Gastrocnemius medialis (tissue), 4 donors: ENCODE results near the gene ARSI. TPM values are rescaled to one million over a fixed set of nuclear protein-coding genes. Genes with fewer than 3 reads are reported as not detected.

Experiments used
- ATAC-seq, 2 donors: fragments of 150-250 bp; one replicate each; pipeline ENCODE4 v1.9.1; 2016
- DNase-seq, 2 donors: peaks; one replicate each; pipeline ENCODE4 v3.0.0-alpha.2; 2019
- H3K27ac ChIP-seq, 4 donors: fragments of 200-600 bp; sonication (generic); 1 replicate in 1 of 4; 2 replicates in 3 of 4; pipeline ENCODE4 v1.5.1; 2016 to 2018; ENCODE audit warnings: mild to moderate bottlenecking in 2 of 4, moderate library complexity in 1 of 4
- H3K27me3 ChIP-seq, 3 donors: fragments of 200-600 bp; sonication (generic) in 2 of 3; 1 replicate in 1 of 3; 2 replicates in 2 of 3; pipeline versions ENCODE4 v1.5.1 to v1.6.0; 2016 to 2019; ENCODE audit warnings: mild to moderate bottlenecking in 1 of 3, moderate library complexity in 1 of 3
- H3K36me3 ChIP-seq, 2 donors: fragments of 200-600 bp; sonication (generic) in 1 of 2; one replicate each; pipeline ENCODE4 v1.5.1; 2017 to 2018
- H3K4me1 ChIP-seq, 2 donors: fragments of 200-600 bp; sonication (generic) in 1 of 2; one replicate each; pipeline ENCODE4 v1.5.1; 2016 to 2017; ENCODE audit warnings: mild to moderate bottlenecking in 2 of 2
- H3K4me3 ChIP-seq, 4 donors: fragments of 200-600 bp; sonication (generic) in 3 of 4; 1 replicate in 1 of 4; 2 replicates in 3 of 4; pipeline ENCODE4 v1.5.1; 2016 to 2019; ENCODE audit warnings: mild to moderate bottlenecking in 2 of 4
- H3K9me3 ChIP-seq, 3 donors: fragments of 200-600 bp; sonication (generic) in 2 of 3; 1 replicate in 1 of 3; 2 replicates in 2 of 3; pipeline ENCODE4 v1.5.1; 2016 to 2019
- CTCF ChIP-seq, 5 experiments: fragments of 450-650 bp in 3 of 5; fragments of 200-600 bp in 2 of 5; sonication (generic) in 2 of 5; IDR thresholded peaks in 4 of 5; conservative IDR thresholded peaks in 1 of 5; 1 replicate in 4 of 5; 2 replicates in 1 of 5; pipeline ENCODE4 v1.5.1; 2016 to 2019; ENCODE audit warnings: antibody characterized with exemption in 5 of 5, mild to moderate bottlenecking in 3 of 5, moderate library complexity in 3 of 5
- POLR2A ChIP-seq, 2 donors: fragments of 450-650 bp; IDR thresholded peaks; one replicate each; pipeline ENCODE4 v1.6.1; 2017; ENCODE audit warnings: antibody characterized with exemption in 2 of 2, mild to moderate bottlenecking in 2 of 2, moderate library complexity in 2 of 2
- in situ Hi-C, 4 donors: fragments of 200-750 bp; cut with MboI; loops; one replicate each; pipeline versions ENCODE4 v1.15.0 to v1.8.0; 2017; ENCODE audit warnings: low sequenced_read_pairs in 4 of 4
- intact Hi-C: fragments of 100-400 bp; cut with DNase I; formaldehyde crosslinking; loops from one replicate; pipeline ENCODE4 v1.15.1; 2023; ENCODE audit warnings: low total_unique reads
- total RNA-seq, 4 donors: library from RNA; depleted of rRNA; stranded (reverse); fragments of >200 nt; gene quantifications; one replicate each; pipeline versions ENCODE4 v1.1.0 to v1.2.3, GENCODE V29; 2016

ARSI gene
- total RNA-seq, 4 donors from 2014 or later: not detected

GRCh38 chr5:150293091-150293941, 9.4 kb downstream of the ARSI start:
- ATAC-seq (no peak), DNase-seq (no peak)
- Histone ChIP-seq H3K4me1 (no peaks in the 10 kb centered on the region), H3K9me3 (no peaks in the 10 kb centered on the region), H3K4me3 (no peak overlapping the region), H3K27ac (no peak overlapping the region), H3K27me3 (no peaks in the 10 kb centered on the region), H3K36me3 (no peaks in the 10 kb centered on the region)
- in situ Hi-C loops: no loop called here
- intact Hi-C loops: no loop called here
- TF ChIP-seq POLR2A (IDR thresholded peaks at IDR 0.05) (no peak), CTCF (IDR thresholded peaks at IDR 0.05 in 4 of 5, conservative IDR thresholded peaks at IDR 0.05 in 1 of 5) (no peak)

- Histone ChIP-seq H3K9me3 (no peaks in the 10 kb centered on the region), H3K4me3 (no peak overlapping the region), H3K4me1 (no peaks in the 10 kb centered on the region), H3K27me3 (no peaks in the 10 kb centered on the region), H3K27ac (no peak overlapping the region), H3K36me3 (no peaks in the 10 kb centered on the region)
- DNase-seq (no peak), ATAC-seq (no peak)
- in situ Hi-C loops: no loop called here
- intact Hi-C loops: no loop called here
- TF ChIP-seq POLR2A (IDR thresholded peaks at IDR 0.05) (no peak), CTCF (IDR thresholded peaks at IDR 0.05 in 4 of 5, conservative IDR thresholded peaks at IDR 0.05 in 1 of 5) (no peak)
Measured at GRCh38 chr5:150291388-150292385, 11.0 kb downstream of the ARSI start.

- Histone ChIP-seq H3K36me3 (no peaks in the 10 kb centered on the region), H3K27ac (no peak within 1 kb of the TSS), H3K27me3 (no peaks in the 10 kb centered on the region), H3K4me1 (no peaks in the 10 kb centered on the region), H3K9me3 (no peaks in the 10 kb centered on the region), H3K4me3 (no peak within 1 kb of the TSS)
- in situ Hi-C loops (no loop called here), intact Hi-C loops (no loop called here)
- DNase-seq (no peak), ATAC-seq (no peak)
- TF ChIP-seq CTCF (IDR thresholded peaks at IDR 0.05 in 4 of 5, conservative IDR thresholded peaks at IDR 0.05 in 1 of 5) (no peak), POLR2A (IDR thresholded peaks at IDR 0.05) (no peak)
Measured at GRCh38 chr5:150289551-150290390, 12.9 kb downstream of the ARSI start, which contains the start of gene CAMK2A. Gene CAMK2A, minus strand, starts transcription at chr5:150289773. Its CDS starts 148 bp downstream, at chr5:150289625.

- no peak overlapping the region for H3K27ac ChIP-seq
- in situ Hi-C loops (no loop called here), intact Hi-C loops (no loop called here)
- H3K36me3 ChIP-seq: no peaks in the 10 kb centered on the region
- TF ChIP-seq POLR2A (IDR thresholded peaks at IDR 0.05) (no peak), CTCF (IDR thresholded peaks at IDR 0.05 in 4 of 5, conservative IDR thresholded peaks at IDR 0.05 in 1 of 5) (no peak)
- no peaks in the 10 kb centered on the region for H3K4me1 ChIP-seq
- no peak for ATAC-seq
- H3K9me3 ChIP-seq: no peaks in the 10 kb centered on the region
- no peaks in the 10 kb centered on the region for H3K27me3 ChIP-seq
- H3K4me3 ChIP-seq: no peak overlapping the region
- DNase-seq: no peak
Measured at GRCh38 chr5:150288791-150289190, 13.9 kb downstream of the ARSI start.
